ENCODE measurements around the gene UTF1.

UTF1 gene, protein sequence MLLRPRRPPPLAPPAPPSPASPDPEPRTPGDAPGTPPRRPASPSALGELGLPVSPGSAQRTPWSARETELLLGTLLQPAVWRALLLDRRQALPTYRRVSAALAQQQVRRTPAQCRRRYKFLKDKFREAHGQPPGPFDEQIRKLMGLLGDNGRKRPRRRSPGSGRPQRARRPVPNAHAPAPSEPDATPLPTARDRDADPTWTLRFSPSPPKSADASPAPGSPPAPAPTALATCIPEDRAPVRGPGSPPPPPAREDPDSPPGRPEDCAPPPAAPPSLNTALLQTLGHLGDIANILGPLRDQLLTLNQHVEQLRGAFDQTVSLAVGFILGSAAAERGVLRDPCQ

DNA sequence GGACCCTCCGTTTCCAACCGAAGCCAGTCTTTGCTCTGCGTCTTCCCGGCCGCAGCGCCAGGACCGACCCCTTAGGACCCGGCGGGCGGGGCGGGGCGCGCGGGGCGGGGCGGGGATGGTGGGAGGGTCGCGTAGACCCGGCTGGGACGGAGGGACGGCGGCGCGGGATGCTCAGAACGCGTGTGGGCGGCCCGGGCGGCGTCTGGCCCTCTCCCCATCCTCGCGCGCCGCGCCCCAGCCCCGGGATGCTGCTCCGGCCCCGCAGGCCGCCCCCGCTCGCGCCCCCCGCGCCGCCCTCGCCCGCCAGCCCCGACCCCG, at the start of gene UTF1:
TSS of gene UTF1 (plus strand) at position 174 of the 318 bp plus-strand sequence. CDS start at position 246, 72 bp downstream.
- in situ Hi-C loops (cut with MboI; ENCODE audit: low sequenced_read_pairs) = no loop called here

DNA sequence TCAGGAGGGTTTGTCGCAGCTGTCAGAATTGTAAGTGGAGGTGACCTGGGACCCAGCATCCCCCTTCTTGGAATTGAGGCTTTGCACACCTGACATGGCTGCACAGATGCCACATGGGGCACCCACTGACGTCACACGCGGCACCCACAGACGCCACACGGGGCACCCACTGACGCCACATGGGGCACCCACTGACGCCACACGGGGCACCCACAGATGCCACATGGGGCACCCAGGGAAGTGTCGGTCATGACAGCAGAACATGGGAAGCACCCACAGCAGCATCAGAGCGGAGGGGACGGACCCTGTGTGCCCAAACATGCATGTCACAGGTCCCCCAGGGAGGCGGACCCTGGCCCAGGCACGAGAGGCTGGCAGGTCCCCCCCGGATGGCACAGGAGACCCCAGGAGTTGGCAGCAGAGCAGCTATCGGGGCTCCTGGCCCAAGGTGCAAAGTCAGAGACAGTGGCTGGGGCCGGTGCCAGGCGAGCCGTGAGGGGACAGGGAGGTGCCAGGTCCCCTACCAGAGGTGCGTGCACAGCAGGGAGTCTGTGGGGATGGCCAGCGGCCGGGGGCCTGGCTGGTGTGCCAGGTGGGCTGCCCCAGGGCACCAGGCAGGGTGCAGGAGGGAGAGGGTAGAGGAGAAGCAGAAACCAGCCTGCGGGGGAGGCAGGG, 48.9 kb upstream of the UTF1 start:
- in situ Hi-C loops (cut with MboI; ENCODE audit: low sequenced_read_pairs) = no loop called here

DNA sequence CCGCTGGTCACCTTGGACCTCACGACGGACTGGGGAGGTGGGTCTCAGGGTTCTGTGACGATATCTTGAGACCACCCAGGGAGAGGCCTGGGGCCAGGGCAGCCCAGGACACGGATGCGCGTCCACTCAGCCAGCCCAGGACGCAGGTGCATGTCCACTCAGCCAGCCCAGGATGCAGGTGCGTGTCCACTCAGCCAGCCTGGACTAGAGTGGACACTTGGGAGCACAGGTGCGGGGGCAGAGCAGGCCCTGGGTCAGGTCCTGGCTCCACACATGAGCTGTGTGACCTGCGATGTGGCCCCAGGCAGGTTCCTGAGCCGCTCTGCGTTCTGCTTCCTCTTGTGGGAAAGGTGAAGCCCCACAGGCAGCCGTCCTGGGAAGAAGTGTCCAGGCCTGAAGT, 47.8 kb upstream of the UTF1 start:
- in situ Hi-C loops (cut with MboI; ENCODE audit: low sequenced_read_pairs) = no loop called here

DNA sequence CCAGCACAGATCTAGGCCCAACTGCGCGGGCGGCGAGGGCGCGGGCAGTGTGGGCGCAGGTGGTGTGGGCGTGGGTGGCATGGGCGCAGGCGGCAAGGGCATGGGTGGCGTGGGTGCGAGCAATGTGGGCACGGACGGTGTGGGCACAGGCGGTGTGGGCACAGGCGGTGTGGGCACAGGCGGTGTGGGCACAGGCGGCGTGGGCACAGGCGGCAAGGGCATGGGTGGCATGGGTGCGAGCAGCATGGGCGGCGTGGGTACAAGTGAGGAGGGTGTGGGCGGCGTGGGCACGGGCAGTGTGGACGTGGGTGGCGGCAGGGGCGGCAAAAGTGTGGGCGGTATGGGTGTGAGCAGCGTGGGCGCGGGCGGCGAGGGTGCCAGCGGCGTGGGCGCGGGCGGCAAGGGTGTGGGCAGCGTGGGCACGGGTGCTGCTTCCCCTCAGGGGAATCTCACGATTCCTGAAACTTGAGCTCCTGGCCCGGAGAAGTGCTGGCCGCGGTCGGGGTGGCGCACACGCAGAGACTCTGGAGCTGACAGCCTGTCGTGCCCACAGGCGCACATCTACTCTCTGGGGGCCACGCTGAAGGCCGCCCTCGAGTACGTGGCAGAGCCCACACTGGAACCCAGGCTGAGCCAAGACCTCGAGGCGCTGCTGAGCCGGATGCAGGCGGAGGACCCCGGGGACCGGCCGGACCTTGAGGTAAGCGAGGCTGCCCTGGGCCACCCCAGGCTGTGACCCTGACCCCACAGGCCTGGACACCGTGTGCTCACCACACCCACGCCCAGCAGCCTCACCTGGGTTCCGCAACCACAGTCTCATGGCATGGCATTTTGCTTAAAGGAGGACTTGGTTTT, 47.0 kb upstream of the UTF1 start:
- in situ Hi-C loops (cut with MboI; ENCODE audit: low sequenced_read_pairs) = no loop called here

DNA sequence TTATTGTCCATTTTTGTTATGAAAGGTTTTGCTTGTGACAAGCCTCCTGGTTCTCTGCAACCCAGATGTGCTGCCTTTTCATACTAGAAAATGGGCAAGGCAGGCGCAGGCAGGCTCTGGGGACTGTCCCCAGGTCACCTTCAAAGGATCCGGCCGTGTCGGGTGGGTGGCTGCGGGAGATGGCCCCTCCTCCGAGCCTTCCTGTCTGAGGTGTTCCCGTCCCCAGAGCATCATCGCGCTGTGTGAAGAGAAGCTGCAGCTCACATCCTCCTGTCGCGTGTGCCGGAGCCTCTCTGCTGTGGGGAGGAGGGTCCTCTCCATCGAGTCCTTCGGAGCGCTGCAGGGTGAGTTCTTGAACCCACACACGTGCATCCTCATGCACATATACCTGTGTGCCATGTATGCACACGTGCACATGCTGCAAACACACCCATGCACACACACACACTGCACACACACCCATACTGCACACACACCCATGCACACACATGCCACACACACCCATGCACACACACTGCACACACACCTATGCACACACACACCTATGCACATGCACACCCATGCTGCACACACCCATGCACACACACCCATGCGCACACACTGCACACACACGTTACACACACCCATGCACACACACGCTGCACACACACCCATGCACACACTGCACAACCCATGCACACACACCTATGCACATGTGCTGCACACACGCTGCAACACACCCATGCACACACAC, 46.2 kb upstream of the UTF1 start:
- in situ Hi-C loops (cut with MboI; ENCODE audit: low sequenced_read_pairs) = no loop called here

DNA sequence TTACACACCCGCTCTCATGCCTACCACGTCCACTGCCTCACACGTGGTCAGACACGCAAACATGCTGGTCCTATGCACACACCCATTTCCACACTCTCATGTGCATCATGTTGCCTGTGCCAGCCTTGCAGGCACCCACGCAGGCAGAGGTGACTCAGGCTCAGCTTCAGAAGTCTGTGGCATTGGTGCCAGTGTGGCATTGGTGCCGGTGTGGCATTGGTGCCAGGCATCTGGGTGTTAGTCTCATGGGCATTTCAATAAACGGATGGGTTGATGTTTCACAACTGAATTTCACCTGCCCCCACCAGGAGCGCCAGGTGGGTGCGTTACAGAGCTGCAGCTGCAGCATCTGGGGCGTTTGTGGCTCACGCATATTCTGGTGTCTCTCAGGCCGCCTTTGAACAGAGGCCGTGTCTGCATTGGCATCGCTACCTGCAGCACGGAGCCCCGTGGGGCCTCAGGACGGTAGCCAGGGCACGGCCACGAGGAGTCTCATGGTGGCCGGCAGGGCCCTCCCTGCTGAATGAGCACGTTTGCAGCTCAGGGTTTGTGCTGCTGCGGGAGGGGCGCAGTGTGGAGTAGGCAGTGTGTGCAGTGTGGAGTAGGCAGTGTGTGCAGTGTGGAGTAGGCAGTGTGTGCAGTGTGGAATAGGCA, 45.3 kb upstream of the UTF1 start:
- in situ Hi-C loops (cut with MboI; ENCODE audit: low sequenced_read_pairs) = no loop called here

DNA sequence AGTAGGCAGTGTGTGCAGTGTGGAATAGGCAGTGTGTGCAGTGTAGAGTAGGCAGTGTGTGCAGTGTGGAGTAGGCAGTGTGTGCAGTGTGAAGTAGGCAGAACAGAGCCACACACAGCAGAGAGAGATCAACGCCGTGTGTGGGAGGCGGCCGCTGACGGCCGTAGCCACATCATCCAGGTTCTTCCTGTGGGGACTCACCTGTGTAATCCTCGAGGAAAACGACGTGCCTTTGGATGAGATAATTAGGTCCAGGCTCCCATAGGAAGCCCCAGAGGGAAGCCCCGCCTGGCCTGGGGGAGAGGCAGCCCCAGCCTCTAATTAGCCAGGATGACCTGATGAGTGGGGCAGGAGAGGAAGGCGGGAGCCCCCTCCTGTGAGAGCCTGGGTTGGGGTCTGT, 44.6 kb upstream of the UTF1 start:
- in situ Hi-C loops (cut with MboI; ENCODE audit: low sequenced_read_pairs) = no loop called here

DNA sequence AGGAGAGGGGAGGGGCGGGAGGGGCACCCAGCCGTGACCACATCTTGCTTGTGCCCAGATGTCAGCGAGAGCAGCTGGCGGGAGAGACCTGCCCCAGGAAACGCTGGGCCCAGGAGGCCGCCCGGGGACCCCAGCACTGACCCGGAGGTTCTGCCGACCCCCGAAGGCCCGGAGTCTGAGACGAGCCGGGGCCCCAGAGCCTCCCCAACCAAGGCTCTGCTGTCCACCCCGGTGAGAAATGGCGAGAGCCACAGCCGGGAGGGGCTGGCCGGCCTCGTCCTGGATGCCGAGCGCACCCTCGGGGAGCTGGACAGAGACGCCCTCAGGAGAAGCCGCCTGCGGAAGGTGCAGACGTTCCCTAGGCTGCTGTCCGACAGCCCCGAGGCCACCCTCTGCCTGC, 44.1 kb upstream of the UTF1 start:
- in situ Hi-C loops (cut with MboI; ENCODE audit: low sequenced_read_pairs) = no loop called here

DNA sequence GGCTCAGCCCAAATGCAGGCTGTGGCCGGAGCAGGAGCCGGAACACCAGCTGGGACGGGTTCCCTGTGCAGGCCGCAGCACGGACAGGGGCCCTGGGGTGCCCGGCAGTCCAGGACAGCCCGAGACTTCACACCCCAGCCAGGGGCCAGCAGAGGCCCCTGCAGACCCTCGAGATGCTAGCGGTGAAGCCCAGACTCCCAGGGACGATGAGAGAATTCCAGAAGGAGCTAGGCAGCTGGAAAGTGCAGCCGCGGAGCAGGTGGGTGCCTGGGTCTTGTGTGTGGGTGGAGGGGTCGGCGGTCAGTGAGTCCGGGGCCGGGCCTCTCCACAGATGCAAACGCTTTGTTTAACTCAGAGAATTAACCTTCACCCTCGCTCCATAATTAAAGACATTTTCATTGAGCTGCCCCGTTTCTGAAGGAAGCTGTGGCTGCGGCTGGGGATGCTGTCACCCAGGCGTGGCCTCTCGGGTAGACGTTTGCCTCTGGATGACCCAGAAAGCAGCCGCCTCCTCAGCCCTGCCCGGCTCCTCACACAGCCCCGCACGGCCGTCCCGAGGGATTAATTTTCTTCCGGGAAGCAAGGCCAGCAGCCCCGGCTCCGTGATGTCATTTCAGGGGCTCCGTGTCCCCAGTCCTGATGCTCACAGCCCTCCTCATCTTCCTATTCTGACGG, 43.5 kb upstream of the UTF1 start:
- in situ Hi-C loops (cut with MboI; ENCODE audit: low sequenced_read_pairs) = no loop called here

DNA sequence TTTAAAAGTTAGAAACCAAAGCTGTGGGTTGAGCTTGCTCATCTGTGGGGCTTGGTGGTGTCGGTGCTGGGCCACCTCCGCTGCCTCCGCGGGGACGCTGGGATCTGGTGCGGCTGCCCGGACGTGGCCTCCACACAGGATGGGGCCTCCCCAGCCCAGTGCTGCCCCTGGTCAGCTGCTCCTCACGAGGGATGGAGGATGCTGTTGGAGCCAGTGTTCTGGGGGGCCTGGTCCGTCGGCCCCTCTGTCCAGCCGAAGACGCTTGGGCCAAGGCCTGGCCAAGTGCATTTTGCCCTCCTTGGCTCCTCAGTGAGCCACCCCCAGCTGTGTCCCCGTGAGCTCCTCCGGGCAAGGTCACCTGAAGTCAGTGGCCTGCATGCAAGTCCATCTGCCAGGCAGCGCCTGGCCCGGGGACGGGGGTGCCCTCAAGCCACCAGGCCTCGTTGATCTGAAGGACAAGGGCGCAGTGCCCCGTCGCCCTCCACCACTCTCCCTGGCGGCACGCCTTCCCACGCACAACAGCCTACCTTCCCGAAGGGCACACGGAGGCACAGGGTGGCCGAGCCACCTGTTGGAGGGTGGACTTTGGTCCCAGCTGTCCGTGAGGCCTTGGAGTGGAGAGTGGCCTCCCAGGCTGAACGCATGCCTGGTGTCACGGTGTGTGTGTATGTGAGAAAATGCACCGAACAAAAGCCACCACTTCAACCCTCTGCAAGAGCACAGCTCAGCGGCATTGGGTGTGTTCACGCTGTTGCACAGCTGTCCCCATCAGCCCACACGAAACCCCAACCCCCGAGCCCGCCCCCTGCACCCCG, 42.7 kb upstream of the UTF1 start:
- in situ Hi-C loops (cut with MboI; ENCODE audit: low sequenced_read_pairs) = no loop called here

DNA sequence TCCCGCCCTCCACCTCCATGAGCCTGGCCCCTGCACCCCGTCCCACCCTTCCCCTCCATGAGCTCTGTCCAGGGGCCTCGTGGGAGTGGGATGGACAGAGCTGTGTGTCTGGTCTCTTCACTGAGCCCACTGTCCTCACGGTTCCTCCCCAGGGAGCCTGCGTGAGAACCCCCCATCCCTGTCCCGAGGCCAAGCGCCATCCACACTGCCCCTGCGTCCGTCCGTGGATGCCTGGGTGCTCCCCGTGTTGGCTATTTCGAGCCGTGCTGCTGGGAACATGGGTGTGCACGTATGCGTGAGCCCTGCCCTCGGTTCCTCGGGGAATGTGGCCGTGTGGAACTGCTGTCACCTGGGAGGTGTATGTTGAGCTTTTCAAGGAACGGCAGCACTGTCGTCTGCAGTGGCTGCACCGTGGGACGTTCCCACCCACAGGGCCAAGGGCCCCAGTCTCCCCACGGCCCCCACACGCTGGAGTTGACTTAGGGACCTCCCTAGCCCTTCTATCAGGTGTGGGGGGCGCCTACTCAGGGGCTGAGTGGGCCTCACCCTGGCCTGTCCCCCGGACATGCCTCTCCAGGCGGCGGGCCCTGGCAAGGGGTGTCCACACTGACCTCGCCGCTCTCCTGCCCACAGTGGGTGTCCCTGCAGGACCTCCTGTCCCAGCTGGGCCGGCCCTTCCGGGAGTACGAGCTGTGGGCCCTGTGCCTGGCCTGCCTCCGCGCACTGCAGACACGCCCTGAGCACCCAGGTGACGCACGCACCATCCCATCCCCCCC, 41.9 kb upstream of the UTF1 start:
- in situ Hi-C loops (cut with MboI; ENCODE audit: low sequenced_read_pairs) = no loop called here

DNA sequence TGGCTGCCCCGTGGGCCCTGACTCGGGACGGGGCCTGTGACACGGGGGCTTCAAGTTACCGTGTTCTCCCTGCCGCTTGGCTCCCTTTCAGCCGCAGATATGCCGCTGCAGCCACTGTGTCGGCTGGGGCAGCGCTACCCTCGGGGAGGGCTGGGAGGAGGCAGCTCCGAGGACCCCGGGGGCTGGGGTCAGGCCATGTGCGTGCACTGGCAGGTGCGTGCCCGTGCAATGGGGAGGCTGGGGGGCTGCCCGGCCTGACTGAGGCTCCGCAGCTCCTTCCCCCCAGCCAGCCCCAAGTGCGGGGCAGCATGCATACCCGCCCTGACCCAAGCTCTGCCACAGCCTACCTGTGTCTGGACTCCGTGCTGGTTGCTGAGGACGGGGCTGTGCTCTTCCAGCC, 40.8 kb upstream of the UTF1 start:
- in situ Hi-C loops (cut with MboI; ENCODE audit: low sequenced_read_pairs) = no loop called here

DNA sequence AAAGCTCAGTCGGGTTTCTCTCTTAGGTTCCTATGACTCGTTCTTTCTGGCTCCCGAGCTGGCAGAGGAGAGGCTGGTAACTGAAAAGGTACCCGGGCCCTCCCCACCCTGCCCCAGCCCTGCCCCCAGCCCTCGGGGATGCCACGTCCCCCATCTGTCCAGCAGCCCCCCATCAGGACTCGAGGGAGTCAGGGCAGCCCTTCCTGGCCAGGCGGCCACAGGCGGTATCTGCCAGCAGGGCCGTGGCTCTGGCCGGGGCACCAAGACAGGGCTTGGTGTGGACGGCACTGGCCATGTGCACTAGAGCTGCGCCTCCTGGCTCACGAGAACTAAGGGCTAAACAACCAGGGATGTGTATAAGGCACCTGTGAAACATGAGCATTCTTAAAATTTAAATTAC, 40.3 kb upstream of the UTF1 start:
- in situ Hi-C loops (cut with MboI; ENCODE audit: low sequenced_read_pairs) = no loop called here

DNA sequence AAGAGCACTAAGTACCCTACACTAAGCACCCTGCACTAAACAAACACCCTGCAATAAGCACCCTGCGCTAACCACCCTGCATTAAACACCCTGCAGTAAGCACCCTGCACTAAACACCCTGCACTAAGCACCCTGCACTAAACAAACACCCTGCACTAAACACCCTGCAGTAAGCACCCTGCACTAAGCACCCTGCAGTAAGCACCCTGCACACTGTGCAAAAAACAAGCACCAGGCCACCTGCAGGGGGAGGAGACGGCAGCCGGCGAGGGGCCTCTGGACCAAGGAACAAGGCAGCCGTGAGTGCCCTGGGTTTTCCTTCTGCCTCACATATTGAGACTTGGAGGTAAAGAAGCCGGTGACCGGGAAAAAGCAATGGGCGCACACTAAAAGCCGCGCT, 39.8 kb upstream of the UTF1 start:
- in situ Hi-C loops (cut with MboI; ENCODE audit: low sequenced_read_pairs) = no loop called here

DNA sequence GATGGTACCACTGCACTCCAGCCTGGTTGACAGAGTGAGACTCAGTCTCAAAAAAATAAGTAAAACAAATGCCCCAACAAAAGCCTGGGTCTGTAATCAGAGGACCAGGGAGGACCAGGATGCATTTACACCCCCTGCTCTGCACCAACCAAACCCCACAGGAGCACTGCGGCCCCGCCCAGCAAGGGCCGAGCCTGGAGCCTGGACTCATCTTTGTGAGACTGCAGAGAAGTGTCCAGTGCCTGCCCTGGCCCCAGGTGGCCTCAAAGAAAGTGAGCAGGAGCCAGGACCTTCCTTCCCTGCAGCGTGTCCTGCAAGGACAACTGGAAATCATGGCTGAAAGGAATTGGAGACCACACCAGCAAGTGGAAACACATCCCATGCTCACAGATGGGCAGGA, 38.4 kb upstream of the UTF1 start:
- in situ Hi-C loops (cut with MboI; ENCODE audit: low sequenced_read_pairs) = no loop called here

DNA sequence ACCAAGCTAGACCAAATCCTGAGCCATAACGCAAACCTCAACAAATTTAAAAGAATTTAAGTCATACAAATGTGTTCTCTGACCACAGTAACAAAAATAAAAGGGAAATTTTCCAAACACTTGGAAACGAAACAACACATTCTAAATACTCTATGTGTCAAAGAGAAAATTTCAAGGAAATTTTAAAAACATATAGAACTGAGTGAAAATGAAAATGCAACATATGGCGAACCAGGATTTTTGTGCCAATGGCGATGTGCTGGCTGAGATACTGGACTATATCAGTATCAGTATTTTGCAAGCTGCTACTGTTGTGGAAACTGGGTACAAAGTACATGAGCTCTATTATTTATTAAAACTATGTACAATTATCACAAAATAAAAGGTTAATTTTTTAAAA, 35.9 kb upstream of the UTF1 start:
- in situ Hi-C loops (cut with MboI; ENCODE audit: low sequenced_read_pairs) = no loop called here

DNA sequence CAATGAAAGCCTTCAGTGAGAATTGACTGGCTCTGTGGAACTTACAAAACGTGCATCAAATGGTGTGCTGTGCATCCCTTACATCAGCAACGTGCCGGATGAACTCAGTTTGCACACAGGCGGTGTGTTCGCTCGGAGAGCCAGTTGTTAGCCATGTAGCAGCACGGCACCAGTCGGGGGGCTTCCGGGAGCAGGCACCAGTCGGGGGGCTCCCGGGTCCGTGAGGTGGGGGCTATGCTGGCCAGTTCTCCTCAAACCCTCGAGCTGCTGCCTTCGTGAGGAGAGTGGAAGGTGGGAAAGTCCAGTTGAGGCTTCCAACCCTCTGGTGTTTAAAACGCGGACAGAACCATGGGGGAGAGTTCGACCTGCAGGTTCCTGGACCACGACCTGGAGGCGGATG, 34.9 kb upstream of the UTF1 start:
- in situ Hi-C loops (cut with MboI; ENCODE audit: low sequenced_read_pairs) = no loop called here

DNA sequence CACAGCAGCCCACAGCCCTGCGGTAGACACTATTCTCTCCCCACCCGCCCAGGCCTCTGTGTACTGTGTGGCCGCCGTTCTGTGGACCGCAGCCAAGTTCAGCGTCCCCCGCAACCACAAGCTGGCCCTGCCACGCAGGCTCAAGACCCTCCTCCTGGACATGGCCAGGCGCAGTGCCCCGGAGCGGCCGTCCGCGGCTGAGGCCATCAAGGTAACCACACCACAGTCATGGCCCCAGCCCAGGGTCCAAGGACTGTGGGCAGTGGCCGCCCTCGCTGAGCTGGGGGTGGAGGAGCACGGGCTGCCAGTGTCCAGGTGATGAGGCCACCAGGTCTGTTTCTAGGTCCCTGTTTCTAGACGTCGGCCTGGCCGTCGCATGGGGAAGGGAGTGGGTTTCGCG, 34.4 kb upstream of the UTF1 start:
- in situ Hi-C loops (cut with MboI; ENCODE audit: low sequenced_read_pairs) = no loop called here
